Cardiac muscle cell (in vitro differentiated cells and primary cell): ENCODE measurements around the gene ALAS1. TPM values are rescaled to one million over a fixed set of nuclear protein-coding genes. Genes with fewer than 3 reads are reported as not detected.

Experiments
- DNase-seq, 2 donors: peaks; one replicate each; pipeline versions ENCODE4 v3.0.0 to v3.0.0-alpha.2; 2010 to 2017; ENCODE audit warnings: low read depth in 1 of 2, low spot score in 1 of 2
- H3K27ac ChIP-seq: fragments of 200-600 bp; sonication (generic); 2 replicates; pipeline ENCODE4 v1.5.1; 2016
- H3K27me3 ChIP-seq: fragments of 200-600 bp; sonication (generic); 2 replicates; pipeline ENCODE4 v1.6.0; 2016; ENCODE audit warnings: control low read depth
- H3K36me3 ChIP-seq: fragments of 200-600 bp; sonication (generic); 2 replicates; pipeline ENCODE4 v1.5.1; 2016; ENCODE audit warnings: control low read depth
- H3K4me1 ChIP-seq: fragments of 200-600 bp; sonication (generic); 2 replicates; pipeline ENCODE4 v1.8.1; 2017; ENCODE audit warnings: low read depth, mild to moderate bottlenecking, mixed run types
- H3K4me3 ChIP-seq: fragments of 200-600 bp; sonication (generic); 2 replicates; pipeline ENCODE4 v1.5.1; 2016; ENCODE audit warnings: mild to moderate bottlenecking
- H3K9me3 ChIP-seq: fragments of 200-600 bp; sonication (generic); 2 replicates; pipeline ENCODE4 v1.5.1; 2017; ENCODE audit warnings: low read depth, mild to moderate bottlenecking, control low read depth
- CTCF ChIP-seq: IDR thresholded peaks from 2 replicates; pipeline ENCODE4 v1.5.1; 2012; ENCODE audit warnings: low read depth, mild to moderate bottlenecking, low read length
- polyA plus RNA-seq: library from polyadenylated mRNA; unstranded; fragments of >200 nt; fragmentation: Nextera tagmentation; extraction: Ambion mirVana; gene quantifications from 2 replicates; pipeline ENCODE4 v1.2.1, GENCODE V29; 2016
- total RNA-seq: library from RNA; depleted of rRNA; stranded (reverse); fragments of >200 nt; gene quantifications from 2 replicates; pipeline ENCODE4 v1.2.3, GENCODE V29; 2016

The ALAS1 gene
- total and polyA plus RNA-seq, 2 experiments from 2014 or later: 68.7 to 76.5 TPM

DNA sequence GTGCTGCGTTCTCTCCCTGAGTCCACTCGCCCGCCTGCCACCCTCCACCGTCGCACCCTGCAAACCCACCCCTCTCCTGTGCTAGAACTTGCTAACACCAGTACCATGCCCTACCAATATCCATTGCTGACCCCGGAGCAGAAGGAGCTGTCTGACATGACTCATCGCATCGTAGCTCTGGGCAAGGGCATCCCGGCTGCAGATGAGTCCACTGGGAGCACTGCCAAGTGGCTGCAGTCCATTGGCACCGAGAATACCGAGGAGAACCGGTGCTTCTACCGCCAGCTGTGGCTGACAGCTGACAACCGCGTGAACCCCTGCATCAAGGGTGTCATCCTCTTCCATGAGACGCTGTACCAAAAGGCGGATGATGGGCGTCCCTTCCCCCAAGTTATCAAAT, 4.9 kb upstream of the ALAS1 start:
- no peaks in the 10 kb centered on the region for H3K36me3 ChIP-seq
- peak in 1 of 2 donors; percentile 46 for DNase-seq
- peaks cover 24% of the 10 kb centered on the region for H3K4me1 ChIP-seq
- no peak overlapping the region for H3K4me3 ChIP-seq
- TF ChIP-seq CTCF: no peak
- H3K27ac ChIP-seq: no peak overlapping the region
- H3K27me3 ChIP-seq: no peaks in the 10 kb centered on the region
- no peaks in the 10 kb centered on the region for H3K9me3 ChIP-seq

DNA sequence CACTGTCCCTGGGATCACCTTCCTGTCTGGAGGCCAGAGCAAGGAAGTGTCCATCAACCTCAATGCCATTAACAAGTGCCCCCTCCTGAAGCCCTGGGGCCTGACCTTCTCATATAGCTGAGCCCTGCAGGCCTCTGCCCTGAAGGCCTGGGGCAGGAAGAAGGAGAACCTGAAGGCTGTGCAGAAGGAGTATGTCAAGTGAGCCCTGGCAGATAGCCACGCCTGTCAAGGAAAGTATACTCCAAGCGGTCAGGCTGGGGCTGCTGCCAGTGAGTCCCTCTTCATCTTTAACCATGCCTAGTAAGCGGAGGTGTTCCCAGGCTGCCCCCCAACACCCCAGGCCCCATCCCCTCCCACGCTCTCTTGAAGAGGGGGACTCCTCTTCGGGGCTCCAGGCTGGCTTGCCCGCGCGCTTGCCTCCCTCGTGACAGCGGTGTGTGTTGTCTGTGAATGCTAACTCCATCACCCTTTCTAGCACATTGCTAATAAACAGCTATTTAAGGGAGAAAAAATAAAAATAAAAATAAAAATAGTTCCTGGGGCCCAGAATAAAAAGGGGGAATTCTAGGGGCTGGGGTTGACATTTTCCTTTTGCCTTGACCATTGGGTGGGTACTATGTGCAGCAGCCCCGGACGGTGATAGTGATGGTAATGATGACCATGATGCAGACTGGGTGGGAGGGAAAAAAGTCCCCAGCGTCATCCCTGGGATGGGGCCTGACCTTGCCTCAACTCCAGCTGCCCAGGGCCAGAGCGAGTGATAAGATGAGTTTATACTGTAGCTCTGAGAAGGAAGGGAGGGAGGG, 3.3 kb upstream of the ALAS1 start:
- peaks cover 4% of the 10 kb centered on the region for H3K36me3 ChIP-seq
- no peak overlapping the region for H3K4me3 ChIP-seq
- H3K4me1 ChIP-seq: peaks cover 21% of the 10 kb centered on the region
- peak; percentile 31 to 90 for DNase-seq
- no peak for TF ChIP-seq CTCF
- no peaks in the 10 kb centered on the region for H3K9me3 ChIP-seq
- no peaks in the 10 kb centered on the region for H3K27me3 ChIP-seq
- H3K27ac ChIP-seq: peak overlapping the region; percentile 19

GRCh38 chr3:52195291-52195597, 2.7 kb upstream of the ALAS1 start:
- no peak for TF ChIP-seq CTCF
- H3K9me3 ChIP-seq: no peaks in the 10 kb centered on the region
- no peak overlapping the region for H3K27ac ChIP-seq
- peaks cover 8% of the 10 kb centered on the region for H3K36me3 ChIP-seq
- H3K4me1 ChIP-seq: peaks cover 21% of the 10 kb centered on the region
- H3K4me3 ChIP-seq: no peak overlapping the region
- no peaks in the 10 kb centered on the region for H3K27me3 ChIP-seq
- DNase-seq: no peak

DNA sequence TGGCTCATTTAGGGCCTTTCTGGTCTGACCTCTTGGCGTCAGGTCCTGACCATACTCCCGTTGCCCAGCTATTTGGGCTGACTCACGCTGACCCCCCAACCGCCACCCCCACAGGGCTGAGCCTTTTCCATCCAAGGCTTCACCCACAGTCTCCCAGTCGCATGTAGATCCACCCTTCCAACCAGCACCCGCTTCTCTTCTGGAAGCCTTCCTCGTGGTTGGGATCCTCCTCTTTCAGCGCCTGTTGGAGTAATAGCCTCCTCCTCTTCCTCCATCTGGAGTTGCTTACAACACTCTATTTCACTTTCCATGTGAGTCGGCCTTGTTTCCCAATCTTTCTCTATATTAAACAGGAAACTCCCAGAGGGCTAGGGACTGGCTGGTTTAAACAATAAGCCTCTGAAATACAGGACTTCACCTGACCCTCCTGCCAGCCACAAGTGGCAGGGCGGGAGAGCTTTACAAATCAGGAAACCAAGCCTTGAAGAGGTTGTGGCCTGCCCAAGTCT, 2.1 kb upstream of the ALAS1 start:
- no peak for TF ChIP-seq CTCF
- H3K27ac ChIP-seq: no peak overlapping the region
- H3K4me1 ChIP-seq: peaks cover 16% of the 10 kb centered on the region
- peak in 1 of 2 donors; percentile 89 for DNase-seq
- no peaks in the 10 kb centered on the region for H3K27me3 ChIP-seq
- H3K4me3 ChIP-seq: no peak overlapping the region
- no peaks in the 10 kb centered on the region for H3K9me3 ChIP-seq
- peaks cover 14% of the 10 kb centered on the region for H3K36me3 ChIP-seq

DNA sequence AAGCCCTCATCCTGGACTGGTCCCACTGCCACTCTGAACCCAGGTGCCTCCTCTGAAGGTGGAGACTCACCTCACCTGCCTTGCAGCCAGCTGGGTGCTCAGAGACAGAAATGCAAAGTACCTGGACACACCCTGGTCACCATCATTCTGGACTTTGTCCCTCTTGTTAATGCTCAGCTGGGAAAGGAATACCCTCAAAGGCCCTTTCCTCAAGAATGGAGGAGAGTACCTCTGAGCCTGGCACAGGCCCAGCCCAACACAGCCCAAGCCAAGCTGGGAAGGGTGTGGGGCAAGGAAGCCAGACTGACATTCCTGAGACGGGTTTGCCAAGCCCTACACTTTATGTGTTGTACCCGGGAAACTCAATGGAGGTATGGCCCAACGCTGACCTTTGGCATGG, 983 bp upstream of the ALAS1 start:
- no peak overlapping the region for H3K27ac ChIP-seq
- H3K4me3 ChIP-seq: no peak overlapping the region
- H3K27me3 ChIP-seq: no peaks in the 10 kb centered on the region
- no peaks in the 10 kb centered on the region for H3K9me3 ChIP-seq
- TF ChIP-seq CTCF: no peak
- H3K4me1 ChIP-seq: peaks cover 6% of the 10 kb centered on the region
- no peak for DNase-seq
- H3K36me3 ChIP-seq: peaks cover 22% of the 10 kb centered on the region
